MV-4-11 (cell line): ENCODE measurements around the gene TSPAN17.

Experiments
- DNase-seq: peaks from one replicate; lab custom pipeline; 2025; lab: John Stamatoyannopoulos, UW

TSPAN17 gene

GRCh38 chr5:176621661-176622079, 25.6 kb upstream of the TSPAN17 start:
- peak; percentile 72 for DNase-seq

GRCh38 chr5:176624142-176624541, 23.1 kb upstream of the TSPAN17 start:
- no peak for DNase-seq

GRCh38 chr5:176624938-176625337, 22.3 kb upstream of the TSPAN17 start:
- no peak for DNase-seq

- DNase-seq, result no peak
These were observed 21.8 kb upstream of the TSPAN17 start for GRCh38 chr5:176625512-176625911.

GRCh38 chr5:176625966-176626875, 21.1 kb upstream of the TSPAN17 start:
- DNase-seq, result no peak

- DNase-seq, result no peak
These were observed 20.4 kb upstream of the TSPAN17 start for GRCh38 chr5:176626876-176627236.

- no peak for DNase-seq
These were observed 19.7 kb upstream of the TSPAN17 start for GRCh38 chr5:176627582-176627981.

GRCh38 chr5:176628406-176629228, 18.7 kb upstream of the TSPAN17 start:
- DNase-seq, result no peak

- DNase-seq, result no peak
These were observed 17.9 kb upstream of the TSPAN17 start for GRCh38 chr5:176629317-176629852.

GRCh38 chr5:176629853-176630680, 17.2 kb upstream of the TSPAN17 start, which contains the start of the genes EIF4E1B and SNCB:
EIF4E1B (plus strand) TSS chr5:176630675; CDS start chr5:176642788, 12,113 bp downstream.
SNCB (minus strand) TSS chr5:176630534; CDS start chr5:176629654, 880 bp downstream.
- no peak for DNase-seq

- no peak for DNase-seq
These were observed 16.5 kb upstream of the TSPAN17 start for GRCh38 chr5:176630681-176631222.

GRCh38 chr5:176631383-176632200, 15.7 kb upstream of the TSPAN17 start:
- DNase-seq, result no peak

- no peak for DNase-seq
These were observed 14.5 kb upstream of the TSPAN17 start for GRCh38 chr5:176632745-176633144.

GRCh38 chr5:176633598-176633997, 13.7 kb upstream of the TSPAN17 start:
- no peak for DNase-seq

GRCh38 chr5:176636426-176636825, 10.9 kb upstream of the TSPAN17 start:
- no peak for DNase-seq

GRCh38 chr5:176637556-176637955, 9.7 kb upstream of the TSPAN17 start:
- DNase-seq, result no peak

- DNase-seq, result no peak
These were observed 8.8 kb upstream of the TSPAN17 start for GRCh38 chr5:176638437-176638836.

- no peak for DNase-seq
These were observed 8.1 kb upstream of the TSPAN17 start for GRCh38 chr5:176639208-176639607.

GRCh38 chr5:176639981-176640380, 7.3 kb upstream of the TSPAN17 start:
- no peak for DNase-seq

GRCh38 chr5:176640616-176641015, 6.7 kb upstream of the TSPAN17 start:
- DNase-seq, result no peak
